ENCODE results near the gene B4GALNT4. TPM values are rescaled to one million over a fixed set of nuclear protein-coding genes. Genes with fewer than 3 reads are reported as not detected.

Gene B4GALNT4
- polyA plus RNA-seq, 2 of the 4 experiments (the other 2 are of a cell fraction): 5.3 to 27.5 TPM

- TF ChIP-seq FOSL2 (IDR thresholded peaks at IDR 0.05) (no peak), FOSL2 (CRISPR knock-in tag; IDR thresholded peaks at IDR 0.05) (no peak), RFX5 (IDR thresholded peaks at IDR 0.05) (no peak), BCL3 (IDR thresholded peaks at IDR 0.05) (no peak), ZFP36 (IDR thresholded peaks at IDR 0.05; ENCODE audit: borderline replicate concordance, partially characterized antibody) (no peak), RNF2 (IDR thresholded peaks at IDR 0.05; ENCODE audit: borderline replicate concordance, low read depth) (no peak), HES2 (IDR thresholded peaks at IDR 0.05) (no peak), RCOR1 (IDR thresholded peaks at IDR 0.05; ENCODE audit: low read depth, low read length) (no peak), NFE2L2 (conservative IDR thresholded peaks at IDR 0.05; ENCODE audit: low read length) (no peak), TP53 (CRISPR knock-in tag; IDR thresholded peaks at IDR 0.05) (no peak), BHLHE40 (IDR thresholded peaks at IDR 0.05; ENCODE audit: low read depth, low read length) (no peak), HOXB5 (CRISPR knock-in tag; IDR thresholded peaks at IDR 0.05) (no peak)
- TF ChIP-seq, protein P1, sequence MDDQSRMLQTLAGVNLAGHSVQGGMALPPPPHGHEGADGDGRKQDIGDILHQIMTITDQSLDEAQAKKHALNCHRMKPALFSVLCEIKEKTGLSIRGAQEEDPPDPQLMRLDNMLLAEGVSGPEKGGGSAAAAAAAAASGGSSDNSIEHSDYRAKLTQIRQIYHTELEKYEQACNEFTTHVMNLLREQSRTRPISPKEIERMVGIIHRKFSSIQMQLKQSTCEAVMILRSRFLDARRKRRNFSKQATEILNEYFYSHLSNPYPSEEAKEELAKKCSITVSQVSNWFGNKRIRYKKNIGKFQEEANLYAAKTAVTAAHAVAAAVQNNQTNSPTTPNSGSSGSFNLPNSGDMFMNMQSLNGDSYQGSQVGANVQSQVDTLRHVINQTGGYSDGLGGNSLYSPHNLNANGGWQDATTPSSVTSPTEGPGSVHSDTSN (IDR thresholded peaks at IDR 0.05): no peak
- TF ChIP-seq, protein P2, sequence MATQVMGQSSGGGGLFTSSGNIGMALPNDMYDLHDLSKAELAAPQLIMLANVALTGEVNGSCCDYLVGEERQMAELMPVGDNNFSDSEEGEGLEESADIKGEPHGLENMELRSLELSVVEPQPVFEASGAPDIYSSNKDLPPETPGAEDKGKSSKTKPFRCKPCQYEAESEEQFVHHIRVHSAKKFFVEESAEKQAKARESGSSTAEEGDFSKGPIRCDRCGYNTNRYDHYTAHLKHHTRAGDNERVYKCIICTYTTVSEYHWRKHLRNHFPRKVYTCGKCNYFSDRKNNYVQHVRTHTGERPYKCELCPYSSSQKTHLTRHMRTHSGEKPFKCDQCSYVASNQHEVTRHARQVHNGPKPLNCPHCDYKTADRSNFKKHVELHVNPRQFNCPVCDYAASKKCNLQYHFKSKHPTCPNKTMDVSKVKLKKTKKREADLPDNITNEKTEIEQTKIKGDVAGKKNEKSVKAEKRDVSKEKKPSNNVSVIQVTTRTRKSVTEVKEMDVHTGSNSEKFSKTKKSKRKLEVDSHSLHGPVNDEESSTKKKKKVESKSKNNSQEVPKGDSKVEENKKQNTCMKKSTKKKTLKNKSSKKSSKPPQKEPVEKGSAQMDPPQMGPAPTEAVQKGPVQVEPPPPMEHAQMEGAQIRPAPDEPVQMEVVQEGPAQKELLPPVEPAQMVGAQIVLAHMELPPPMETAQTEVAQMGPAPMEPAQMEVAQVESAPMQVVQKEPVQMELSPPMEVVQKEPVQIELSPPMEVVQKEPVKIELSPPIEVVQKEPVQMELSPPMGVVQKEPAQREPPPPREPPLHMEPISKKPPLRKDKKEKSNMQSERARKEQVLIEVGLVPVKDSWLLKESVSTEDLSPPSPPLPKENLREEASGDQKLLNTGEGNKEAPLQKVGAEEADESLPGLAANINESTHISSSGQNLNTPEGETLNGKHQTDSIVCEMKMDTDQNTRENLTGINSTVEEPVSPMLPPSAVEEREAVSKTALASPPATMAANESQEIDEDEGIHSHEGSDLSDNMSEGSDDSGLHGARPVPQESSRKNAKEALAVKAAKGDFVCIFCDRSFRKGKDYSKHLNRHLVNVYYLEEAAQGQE (IDR thresholded peaks at IDR 0.05): no peak
- TF ChIP-seq, protein P3, sequence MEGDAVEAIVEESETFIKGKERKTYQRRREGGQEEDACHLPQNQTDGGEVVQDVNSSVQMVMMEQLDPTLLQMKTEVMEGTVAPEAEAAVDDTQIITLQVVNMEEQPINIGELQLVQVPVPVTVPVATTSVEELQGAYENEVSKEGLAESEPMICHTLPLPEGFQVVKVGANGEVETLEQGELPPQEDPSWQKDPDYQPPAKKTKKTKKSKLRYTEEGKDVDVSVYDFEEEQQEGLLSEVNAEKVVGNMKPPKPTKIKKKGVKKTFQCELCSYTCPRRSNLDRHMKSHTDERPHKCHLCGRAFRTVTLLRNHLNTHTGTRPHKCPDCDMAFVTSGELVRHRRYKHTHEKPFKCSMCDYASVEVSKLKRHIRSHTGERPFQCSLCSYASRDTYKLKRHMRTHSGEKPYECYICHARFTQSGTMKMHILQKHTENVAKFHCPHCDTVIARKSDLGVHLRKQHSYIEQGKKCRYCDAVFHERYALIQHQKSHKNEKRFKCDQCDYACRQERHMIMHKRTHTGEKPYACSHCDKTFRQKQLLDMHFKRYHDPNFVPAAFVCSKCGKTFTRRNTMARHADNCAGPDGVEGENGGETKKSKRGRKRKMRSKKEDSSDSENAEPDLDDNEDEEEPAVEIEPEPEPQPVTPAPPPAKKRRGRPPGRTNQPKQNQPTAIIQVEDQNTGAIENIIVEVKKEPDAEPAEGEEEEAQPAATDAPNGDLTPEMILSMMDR (IDR thresholded peaks at IDR 0.05): no peak
- TF ChIP-seq, protein P4, sequence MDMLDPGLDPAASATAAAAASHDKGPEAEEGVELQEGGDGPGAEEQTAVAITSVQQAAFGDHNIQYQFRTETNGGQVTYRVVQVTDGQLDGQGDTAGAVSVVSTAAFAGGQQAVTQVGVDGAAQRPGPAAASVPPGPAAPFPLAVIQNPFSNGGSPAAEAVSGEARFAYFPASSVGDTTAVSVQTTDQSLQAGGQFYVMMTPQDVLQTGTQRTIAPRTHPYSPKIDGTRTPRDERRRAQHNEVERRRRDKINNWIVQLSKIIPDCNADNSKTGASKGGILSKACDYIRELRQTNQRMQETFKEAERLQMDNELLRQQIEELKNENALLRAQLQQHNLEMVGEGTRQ (IDR thresholded peaks at IDR 0.05): no peak
- CTCF ChIA-PET: interaction anchor here (1.9 to 9.4 kb wide), 2 partner anchors 53 to 89 kb away, joined by 5 to 75 read pairs; no protein-coding TSS in a partner anchor
- no peak for DNase-seq (ENCODE audit: low read depth in 1 of 2, low spot score in 1 of 2)
- POLR2A ChIA-PET: no interaction called here
- no peak overlapping the region for H3K27ac ChIP-seq
- 88% methylated on average over 33 of the region's 34 CpGs for WGBS (ENCODE audit: missing lambda C conversion rate)
- peaks cover 19% of the 10 kb centered on the region for H3K4me1 ChIP-seq
- ATAC-seq: no peak
- no peak overlapping the region for H3K4me3 ChIP-seq
- H3K4me2 ChIP-seq: no peak overlapping the region
- FAIRE-seq: no peak
- peaks cover 16% of the 10 kb centered on the region; the same call in 2 of the 3 replicates for H3K9me3 ChIP-seq
Observed at GRCh38 chr11:358129-358800, 11.0 kb upstream of the B4GALNT4 start.
